ENCODE measurements around the gene ZNF532.

- TF ChIP-seq CTCF (IDR thresholded peaks at IDR 0.05; ENCODE audit: low read length) = no peak
- TF ChIP-seq EZH2phosphoT487 (IDR thresholded peaks at IDR 0.05; ENCODE audit: low read length) = no peak
- no peak for TF ChIP-seq EZH2 (optimal IDR thresholded peaks at IDR 0.05; ENCODE audit: low read depth, low read length)
Measured at GRCh38 chr18:58979615-58980014, 114.9 kb downstream of the ZNF532 start.
